ENCODE data around the gene PPIB. TPM values are rescaled to one million over a fixed set of nuclear protein-coding genes. Genes with fewer than 3 reads are reported as not detected.

The PPIB gene
- total RNA-seq, 6 donors from 2014 or later, result 87.0 to 497 (median 286) TPM

- no peak for TF ChIP-seq POLR2A (IDR thresholded peaks at IDR 0.05)
- TF ChIP-seq, protein P1, sequence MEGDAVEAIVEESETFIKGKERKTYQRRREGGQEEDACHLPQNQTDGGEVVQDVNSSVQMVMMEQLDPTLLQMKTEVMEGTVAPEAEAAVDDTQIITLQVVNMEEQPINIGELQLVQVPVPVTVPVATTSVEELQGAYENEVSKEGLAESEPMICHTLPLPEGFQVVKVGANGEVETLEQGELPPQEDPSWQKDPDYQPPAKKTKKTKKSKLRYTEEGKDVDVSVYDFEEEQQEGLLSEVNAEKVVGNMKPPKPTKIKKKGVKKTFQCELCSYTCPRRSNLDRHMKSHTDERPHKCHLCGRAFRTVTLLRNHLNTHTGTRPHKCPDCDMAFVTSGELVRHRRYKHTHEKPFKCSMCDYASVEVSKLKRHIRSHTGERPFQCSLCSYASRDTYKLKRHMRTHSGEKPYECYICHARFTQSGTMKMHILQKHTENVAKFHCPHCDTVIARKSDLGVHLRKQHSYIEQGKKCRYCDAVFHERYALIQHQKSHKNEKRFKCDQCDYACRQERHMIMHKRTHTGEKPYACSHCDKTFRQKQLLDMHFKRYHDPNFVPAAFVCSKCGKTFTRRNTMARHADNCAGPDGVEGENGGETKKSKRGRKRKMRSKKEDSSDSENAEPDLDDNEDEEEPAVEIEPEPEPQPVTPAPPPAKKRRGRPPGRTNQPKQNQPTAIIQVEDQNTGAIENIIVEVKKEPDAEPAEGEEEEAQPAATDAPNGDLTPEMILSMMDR (IDR thresholded peaks at IDR 0.05), result no peak
- TF ChIP-seq POLR2AphosphoS5 (IDR thresholded peaks at IDR 0.05), result no peak
- no peak for TF ChIP-seq EP300 (IDR thresholded peaks at IDR 0.05)
- ATAC-seq (ENCODE audit: low FRiP score in 2 of 2), result no peak
- Histone ChIP-seq H3K4me3 (no peak overlapping the region), H3K36me3 (peaks cover 3 to 33% (median 15%) of the 10 kb centered on the region in 4 donors), H3K27ac (no peak overlapping the region), H3K27me3 (peaks cover 0 to 19% (median 10%) of the 10 kb centered on the region in 4 donors), H3K4me1 (peaks cover 21 to 34% (median 27%) of the 10 kb centered on the region in 4 donors), H3K9me3 (no peaks in the 10 kb centered on the region)
- DNase-seq, result no peak
- 86% methylated on average over 7 of the region's 7 CpGs for WGBS, 2 donors
Measured at GRCh38 chr15:64148168-64148567, 14.7 kb downstream of the PPIB start.

DNA sequence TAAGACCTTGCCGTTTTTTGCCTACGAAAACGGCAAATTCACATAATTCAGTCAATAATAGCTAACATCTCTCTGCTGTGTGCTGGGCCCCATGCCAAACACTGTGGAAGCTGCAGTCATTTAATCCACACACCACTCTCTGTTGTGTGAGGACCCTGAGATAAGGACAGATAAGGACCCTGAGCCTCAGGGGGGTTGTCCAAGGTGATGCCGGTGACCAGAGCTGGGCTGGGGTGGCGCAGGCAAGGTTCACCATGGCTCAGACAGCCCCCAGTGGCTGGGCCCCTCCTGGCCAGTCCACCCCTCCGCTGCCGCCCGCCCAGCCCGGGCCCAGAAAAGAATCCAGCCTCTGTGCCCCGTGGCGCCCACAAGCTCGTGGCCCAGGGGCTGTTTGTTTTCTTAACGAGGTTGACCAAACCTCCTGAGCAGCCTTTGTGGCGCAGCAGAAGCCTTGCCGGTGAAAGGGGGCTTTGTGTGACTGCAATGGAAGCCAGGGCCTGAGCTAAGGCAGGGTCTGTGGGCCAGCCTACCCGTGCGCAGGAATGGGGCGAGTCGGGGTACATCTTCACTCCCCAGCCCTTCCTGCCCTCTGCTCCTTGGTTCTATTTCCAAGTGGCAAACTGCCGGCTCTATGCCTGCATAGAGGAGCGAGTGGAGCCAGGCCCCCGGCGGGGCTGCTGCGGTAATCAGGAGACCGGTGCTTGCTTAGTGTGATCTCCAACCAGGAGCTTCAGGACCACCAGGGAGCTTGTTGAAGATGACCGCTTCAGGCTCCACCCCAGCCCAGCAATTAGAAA is 15.7 kb downstream of the PPIB start:
- TF ChIP-seq EP300 (IDR thresholded peaks at IDR 0.05), result no peak
- TF ChIP-seq, protein P1 (IDR thresholded peaks at IDR 0.05), result no peak
- TF ChIP-seq POLR2A (IDR thresholded peaks at IDR 0.05), result no peak
- no peak for TF ChIP-seq POLR2AphosphoS5 (IDR thresholded peaks at IDR 0.05)
- DNase-seq (peak in 1 of 2 donors; percentile 68), ATAC-seq (ENCODE audit: low FRiP score in 2 of 2) (no peak)
- Histone ChIP-seq H3K27me3 (peaks cover 0 to 9% (median 6%) of the 10 kb centered on the region in 4 donors), H3K4me3 (no peak overlapping the region), H3K27ac (no peak overlapping the region), H3K4me1 (peaks cover 11 to 23% (median 16%) of the 10 kb centered on the region in 4 donors), H3K36me3 (peaks cover 3 to 43% (median 23%) of the 10 kb centered on the region in 4 donors), H3K9me3 (no peaks in the 10 kb centered on the region)
- WGBS, 2 donors, result 77 to 82% methylated on average over 12 to 26 of the region's 26 CpGs

DNA sequence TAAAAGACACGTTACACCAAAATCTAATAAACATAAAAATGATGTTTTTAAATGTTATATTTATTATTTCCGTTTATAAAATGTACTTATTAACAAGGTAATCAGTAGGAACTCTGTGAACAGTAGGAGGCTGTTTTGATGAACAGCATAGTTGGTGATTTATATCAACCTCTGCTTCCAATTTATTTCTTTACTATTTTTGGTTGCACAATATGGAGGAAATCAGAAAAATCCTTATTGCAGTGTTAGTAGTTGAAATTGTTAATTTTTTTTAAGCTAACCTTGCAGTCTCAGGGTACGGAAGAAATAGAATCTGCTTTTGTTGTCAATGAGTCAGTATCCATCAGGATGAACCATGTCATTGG is 16.3 kb downstream of the PPIB start:
- Histone ChIP-seq H3K4me1 (peaks cover 6 to 17% (median 10%) of the 10 kb centered on the region in 4 donors), H3K9me3 (no peaks in the 10 kb centered on the region), H3K36me3 (peaks cover 3 to 49% (median 27%) of the 10 kb centered on the region in 4 donors), H3K27me3 (peaks cover 0 to 3% (median under 1%) of the 10 kb centered on the region in 4 donors), H3K4me3 (no peak overlapping the region), H3K27ac (no peak overlapping the region)
- ATAC-seq (ENCODE audit: low FRiP score in 2 of 2), result no peak
- TF ChIP-seq EP300 (IDR thresholded peaks at IDR 0.05) (no peak), POLR2AphosphoS5 (IDR thresholded peaks at IDR 0.05) (no peak), POLR2A (IDR thresholded peaks at IDR 0.05) (no peak)
- TF ChIP-seq, protein P1 (IDR thresholded peaks at IDR 0.05), result no peak
- WGBS, 2 donors, result 85 to 87% methylated on average over 3 of the region's 3 CpGs
- no peak for DNase-seq

DNA sequence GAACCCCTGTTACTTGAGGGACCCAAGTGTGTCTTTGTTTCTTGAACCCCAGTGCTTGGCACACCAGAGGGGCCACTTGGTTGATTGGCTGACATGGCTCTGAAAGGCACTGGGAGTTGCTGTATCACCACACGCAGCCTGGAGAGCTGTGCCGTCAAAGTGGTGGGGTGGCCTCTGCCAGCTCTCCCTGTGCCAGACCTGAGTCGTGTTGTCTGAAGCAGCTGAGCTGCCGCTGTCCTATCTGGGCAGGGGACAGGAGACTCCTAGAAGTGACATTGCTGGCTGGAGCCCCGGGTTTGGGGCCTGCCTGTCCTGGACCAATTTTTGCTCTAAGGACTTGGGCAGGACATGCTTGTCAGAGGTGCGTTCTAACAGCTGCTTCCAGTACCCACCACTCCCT is 16.8 kb downstream of the PPIB start:
- TF ChIP-seq POLR2AphosphoS5 (IDR thresholded peaks at IDR 0.05) (no peak), EP300 (IDR thresholded peaks at IDR 0.05) (no peak), POLR2A (IDR thresholded peaks at IDR 0.05) (no peak)
- TF ChIP-seq, protein P1 (IDR thresholded peaks at IDR 0.05), result no peak
- Histone ChIP-seq H3K27ac (no peak overlapping the region), H3K27me3 (no peaks in the 10 kb centered on the region), H3K9me3 (no peaks in the 10 kb centered on the region), H3K36me3 (peaks cover 3 to 54% (median 31%) of the 10 kb centered on the region in 4 donors), H3K4me3 (no peak overlapping the region), H3K4me1 (peaks cover 1 to 13% (median 6%) of the 10 kb centered on the region in 4 donors)
- DNase-seq, result no peak
- WGBS, 2 donors, result 78 to 90% methylated on average over 2 to 6 of the region's 6 CpGs
- no peak for ATAC-seq (ENCODE audit: low FRiP score in 2 of 2)
